Measurements from ENCODE around the gene HERC2. TPM values are rescaled to one million over a fixed set of nuclear protein-coding genes. Genes with fewer than 3 reads are reported as not detected.

Gene HERC2
- total RNA-seq, 1 experiment from 2014 or later: 69.2 TPM

- no peak overlapping the region for H3K4me3 Mint-ChIP-seq
- Histone ChIP-seq H3K79me2 (ENCODE audit: insufficient read depth, low read length) (no peaks in the 10 kb centered on the region; the same call in 1 of the 2 replicates), H3K23ac (ENCODE audit: insufficient read length, low read depth, low read length) (no peak overlapping the region)
These were observed 59.5 kb downstream of the HERC2 start for GRCh38 chr15:28262438-28262837.

More at GRCh38 chr15:28262438-28262837, 59.5 kb downstream of the HERC2 start:
- Histone ChIP-seq H4K20me1 (ENCODE audit: control insufficient read depth, insufficient read depth, insufficient read length) (no peaks in the 10 kb centered on the region), H3K23me2 (ENCODE audit: insufficient read length, low read depth, low read length, poor library complexity, severe bottlenecking) (no peaks in the 10 kb centered on the region), H4K8ac (replicated peaks; ENCODE audit: insufficient read length, low read depth, low read length) (no peak overlapping the region), H3K9ac (ENCODE audit: extremely low read depth, insufficient read length, low read length) (no peak overlapping the region), H2AK5ac (ENCODE audit: insufficient read length, low read length) (no peak overlapping the region), H3K27me3 (ENCODE audit: insufficient read depth, low read length) (no peaks in the 10 kb centered on the region), H2BK5ac (ENCODE audit: insufficient read length, low read length) (no peak overlapping the region), H3K14ac (ENCODE audit: insufficient read depth, low read length) (no peak overlapping the region), H3K9me3 (ENCODE audit: control insufficient read depth, low read depth, low read length) (no peaks in the 10 kb centered on the region), H3K79me1 (ENCODE audit: insufficient read depth, low read depth, low read length, poor library complexity, severe bottlenecking) (peaks cover 3% of the 10 kb centered on the region), H3K18ac (ENCODE audit: insufficient read length, low read depth, low read length) (no peak overlapping the region), H3T11ph (ENCODE audit: low read length) (no peak overlapping the region), H2AFZ (ENCODE audit: low read length) (no peak overlapping the region), H2BK20ac (ENCODE audit: low read depth, low read length, poor library complexity, severe bottlenecking) (no peak overlapping the region), H4K5ac (ENCODE audit: insufficient read length, low read depth, low read length) (no peak overlapping the region), H3K27ac (ENCODE audit: insufficient read length, low read depth, low read length) (no peak overlapping the region), H2BK15ac (ENCODE audit: low read depth, low read length) (no peak overlapping the region), H3K4ac (ENCODE audit: low read depth, low read length) (no peak overlapping the region), H2BK120ac (ENCODE audit: low read depth, low read length, poor library complexity, severe bottlenecking) (no peak overlapping the region), H4K91ac (ENCODE audit: insufficient read length, low read depth, low read length) (no peak overlapping the region), H3K56ac (ENCODE audit: insufficient read length, low read depth, low read length) (no peak overlapping the region), H3K4me2 (ENCODE audit: insufficient read depth, insufficient read length, low read length) (no peak overlapping the region), H2BK12ac (ENCODE audit: insufficient read length, low read depth, low read length) (no peak overlapping the region), H3K4me1 (ENCODE audit: insufficient read depth, low read length) (no peaks in the 10 kb centered on the region)
- H3K27ac Mint-ChIP-seq: peak overlapping the region in 2 of 3 experiments; percentile 0 to 42; a peak in 3 of 7 replicates
- DNase-seq: no peak
- no peak for TF ChIP-seq CTCF (conservative IDR thresholded peaks at IDR 0.05)
- no peaks in the 10 kb centered on the region for H3K9me3 Mint-ChIP-seq
- H3K4me1 Mint-ChIP-seq: peaks cover 4 to 8% of the 10 kb centered on the region in 2 experiments; a peak in 3 of 4 replicates
- H3K36me3 Mint-ChIP-seq (ENCODE audit: insufficient read depth in 1 of 3, low read depth in 3 of 3): peaks cover 41 to 55% (median 43%) of the 10 kb centered on the region in 3 experiments
- H3K27me3 Mint-ChIP-seq (ENCODE audit: low read depth): no peaks in the 10 kb centered on the region

Measured in H9 (cell line).